RKO (cell line): ENCODE results near the gene SRRM4.

Source experiments
- DNase-seq: peaks from one replicate; pipeline ENCODE4 v3.0.0-alpha.2; 2016; ENCODE audit warnings: low spot score

SRRM4 gene

DNA sequence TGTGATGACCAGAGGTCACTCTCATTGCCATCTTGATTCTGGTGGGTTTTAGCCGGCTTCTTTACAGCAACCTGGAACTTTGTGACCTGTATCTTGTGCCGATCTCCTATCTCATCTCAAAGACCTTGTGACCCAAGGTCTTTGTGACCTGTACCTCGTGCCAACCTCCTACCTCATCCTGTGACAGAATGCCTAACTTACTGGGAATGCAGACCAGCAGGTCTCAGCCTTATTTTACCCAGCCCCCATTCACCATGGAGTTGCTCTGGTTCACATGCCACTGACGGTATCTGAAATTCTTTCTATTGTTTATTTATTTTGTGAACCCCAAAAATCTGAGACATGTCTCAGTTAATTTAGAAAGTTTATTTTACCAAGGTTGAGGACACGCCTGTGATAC is 189.9 kb downstream of the SRRM4 start:
- no peak for DNase-seq

- no peak for DNase-seq
Observed at GRCh38 chr12:119171691-119172425, 190.5 kb downstream of the SRRM4 start.

DNA sequence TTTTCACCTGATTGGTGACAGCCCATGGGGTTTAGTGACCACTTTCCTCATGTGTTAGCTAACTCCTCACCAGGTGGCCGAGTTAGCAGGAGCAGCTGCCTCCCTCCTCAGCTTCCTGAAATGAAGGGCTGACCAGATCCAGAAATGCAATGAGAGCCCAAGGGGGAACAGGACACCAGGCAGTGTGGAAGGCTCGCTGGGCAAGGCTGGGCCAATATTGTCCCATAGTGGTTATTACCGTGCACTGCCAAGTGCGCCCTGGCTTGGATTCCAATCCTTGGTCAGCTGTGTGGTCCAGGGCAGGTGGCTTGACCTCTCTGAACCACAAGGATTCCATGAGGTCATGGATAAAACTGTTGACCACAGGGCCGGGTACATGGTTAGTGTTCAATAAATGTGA is 193.7 kb downstream of the SRRM4 start:
- no peak for DNase-seq

DNA sequence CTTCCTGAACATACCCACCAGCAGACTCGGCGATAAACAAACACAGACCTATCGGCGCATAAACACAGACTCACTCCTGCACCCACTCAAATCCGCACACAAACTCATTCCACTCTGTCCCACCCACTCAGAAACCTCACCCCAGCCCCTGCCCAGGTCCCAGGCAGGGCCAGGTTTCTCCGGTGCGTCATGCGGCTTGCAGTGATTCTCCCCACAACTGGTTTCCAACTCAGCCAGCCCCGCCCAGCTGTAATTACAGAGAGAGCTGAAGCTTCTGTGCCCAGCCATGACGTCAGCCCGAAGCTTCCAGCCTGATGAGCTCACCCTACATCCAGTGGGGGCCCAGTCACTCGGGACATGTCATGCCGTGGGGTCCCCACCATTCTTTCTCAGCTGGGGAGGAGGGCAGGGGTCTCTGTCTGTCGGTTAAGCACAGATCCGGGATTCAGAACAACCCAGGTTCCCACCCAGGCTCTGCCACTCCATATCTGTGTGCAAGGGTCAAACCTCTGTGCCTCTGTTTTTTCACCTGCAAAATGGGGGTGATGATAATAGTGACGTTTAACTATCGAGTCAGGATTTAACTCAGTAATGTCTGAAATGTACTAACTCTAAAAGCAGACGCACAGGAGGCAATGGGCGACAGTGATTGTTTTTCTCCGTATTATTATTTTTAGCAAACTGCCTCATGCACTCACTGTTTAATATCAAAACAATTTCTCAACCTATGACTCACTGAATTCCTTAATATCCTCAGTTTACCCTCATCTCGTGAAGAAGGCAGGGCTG is 195.1 kb downstream of the SRRM4 start:
- DNase-seq: peak; percentile 64

DNA sequence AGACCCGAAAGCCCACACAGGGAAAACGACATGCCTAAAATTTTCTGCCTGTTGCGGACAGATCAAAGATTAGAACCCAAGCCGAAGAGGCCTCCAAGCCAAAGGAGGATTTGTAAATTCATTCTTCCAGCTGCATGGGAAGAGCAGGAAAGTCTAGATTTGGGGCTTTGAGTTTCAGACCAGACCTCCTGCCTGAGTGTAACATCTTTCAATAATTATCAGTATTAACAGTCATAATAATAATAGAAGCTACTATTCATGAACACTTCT is 195.7 kb downstream of the SRRM4 start:
- no peak for DNase-seq

GRCh38 chr12:119177724-119178380 is 196.5 kb downstream of the SRRM4 start:
- no peak for DNase-seq

GRCh38 chr12:119178544-119179334 is 197.4 kb downstream of the SRRM4 start, which contains the start of gene HSPB8:
TSS of gene HSPB8 (plus strand) at chr12:119178931. CDS start at chr12:119179313, 382 bp downstream.
- DNase-seq: no peak

DNA sequence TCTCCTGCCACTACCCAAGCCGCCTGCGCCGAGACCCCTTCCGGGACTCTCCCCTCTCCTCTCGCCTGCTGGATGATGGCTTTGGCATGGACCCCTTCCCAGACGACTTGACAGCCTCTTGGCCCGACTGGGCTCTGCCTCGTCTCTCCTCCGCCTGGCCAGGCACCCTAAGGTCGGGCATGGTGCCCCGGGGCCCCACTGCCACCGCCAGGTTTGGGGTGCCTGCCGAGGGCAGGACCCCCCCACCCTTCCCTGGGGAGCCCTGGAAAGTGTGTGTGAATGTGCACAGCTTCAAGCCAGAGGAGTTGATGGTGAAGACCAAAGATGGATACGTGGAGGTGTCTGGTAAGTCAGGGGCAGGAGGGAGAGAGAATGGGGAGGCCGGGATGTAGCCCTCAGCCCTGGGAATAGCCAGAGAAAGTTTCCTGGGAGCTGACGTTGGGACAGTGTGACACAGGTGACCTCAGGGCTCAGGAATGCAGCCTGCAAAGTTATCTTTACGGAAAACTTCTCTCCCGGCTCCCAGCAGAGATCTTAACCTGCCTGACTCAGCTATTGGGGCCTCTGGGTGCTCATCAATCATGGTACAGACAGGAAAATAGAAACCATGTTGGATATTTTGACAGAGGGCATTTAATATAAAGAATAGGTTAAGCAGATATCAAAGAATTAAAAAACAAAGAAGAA is 198.1 kb downstream of the SRRM4 start:
- peak; percentile 2 for DNase-seq

GRCh38 chr12:119180380-119181040 is 199.2 kb downstream of the SRRM4 start:
- no peak for DNase-seq

DNA sequence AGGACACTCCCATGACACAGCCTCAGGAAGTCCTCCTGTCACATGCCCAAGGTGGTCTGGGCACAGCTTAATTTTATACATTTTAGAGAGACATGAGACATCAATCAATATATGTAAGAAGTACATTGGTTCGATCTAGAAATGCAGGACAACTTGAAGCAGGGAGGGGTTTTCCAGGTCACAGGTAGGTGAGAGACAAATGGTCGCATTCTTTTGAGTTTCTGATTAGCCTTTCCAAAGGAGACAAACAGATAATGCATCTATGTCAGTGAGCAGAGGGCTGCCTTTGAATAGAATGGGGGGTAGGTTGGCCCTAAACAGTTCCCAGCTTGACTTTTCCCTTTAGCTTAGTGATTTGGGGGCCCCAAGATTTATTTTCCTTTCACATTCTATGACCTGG is 199.9 kb downstream of the SRRM4 start:
- no peak for DNase-seq

DNA sequence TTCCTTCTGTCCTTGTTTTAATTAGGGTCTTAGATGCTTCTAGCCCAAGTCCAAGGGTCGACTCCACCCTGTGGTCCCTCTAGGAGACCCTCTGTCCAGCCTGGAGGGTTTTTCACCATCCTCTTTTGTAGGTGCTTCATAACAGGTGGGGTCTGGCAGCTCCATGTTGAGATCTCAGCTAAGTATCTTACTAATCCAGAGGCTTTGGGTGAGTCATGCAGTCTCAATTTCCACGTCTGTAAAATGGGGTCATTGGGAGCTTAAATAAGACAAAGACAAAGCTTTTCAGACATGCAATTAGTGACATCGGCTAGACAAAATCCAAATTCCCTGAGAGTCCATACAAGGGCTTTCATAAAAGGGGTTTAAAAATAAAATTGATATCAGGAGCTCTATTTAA is 200.6 kb downstream of the SRRM4 start:
- no peak for DNase-seq

DNA sequence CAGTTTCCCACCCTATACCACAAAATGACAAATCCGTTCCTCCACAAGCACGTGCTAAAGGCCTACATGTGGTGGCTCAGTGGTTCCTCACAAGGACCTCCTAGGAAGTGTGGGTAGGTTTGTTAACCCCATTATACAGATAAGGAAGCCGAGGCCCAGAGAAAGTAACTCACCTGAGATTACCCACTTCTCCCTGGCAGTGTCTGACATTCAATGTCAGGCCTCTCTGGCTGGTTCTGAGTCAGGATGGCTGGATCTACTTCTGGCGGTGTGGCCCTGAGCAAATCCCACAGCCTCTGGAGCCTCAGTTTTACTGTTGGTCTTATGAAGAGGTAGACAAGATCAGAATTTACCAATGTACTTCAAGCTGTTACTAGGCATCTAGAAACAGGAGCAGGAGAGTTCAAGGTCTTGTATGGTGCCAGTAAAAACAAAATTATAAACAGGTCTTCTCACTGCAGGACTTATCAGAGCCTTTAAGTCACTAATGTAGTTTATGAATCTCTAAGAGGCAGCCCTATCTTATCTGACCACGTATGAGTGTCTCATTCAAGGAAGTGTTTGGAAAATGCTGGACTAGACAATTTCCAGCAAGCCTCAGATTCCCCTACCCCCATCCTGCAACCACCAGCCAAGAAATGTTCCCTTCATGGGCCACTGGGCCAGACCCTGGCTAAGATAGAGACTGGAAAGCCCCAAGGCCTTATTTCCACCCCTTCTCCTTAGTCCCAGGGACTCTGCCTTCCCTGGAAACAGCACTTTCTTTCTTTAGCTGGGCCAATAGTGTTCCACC is 201.6 kb downstream of the SRRM4 start:
- no peak for DNase-seq

DNA sequence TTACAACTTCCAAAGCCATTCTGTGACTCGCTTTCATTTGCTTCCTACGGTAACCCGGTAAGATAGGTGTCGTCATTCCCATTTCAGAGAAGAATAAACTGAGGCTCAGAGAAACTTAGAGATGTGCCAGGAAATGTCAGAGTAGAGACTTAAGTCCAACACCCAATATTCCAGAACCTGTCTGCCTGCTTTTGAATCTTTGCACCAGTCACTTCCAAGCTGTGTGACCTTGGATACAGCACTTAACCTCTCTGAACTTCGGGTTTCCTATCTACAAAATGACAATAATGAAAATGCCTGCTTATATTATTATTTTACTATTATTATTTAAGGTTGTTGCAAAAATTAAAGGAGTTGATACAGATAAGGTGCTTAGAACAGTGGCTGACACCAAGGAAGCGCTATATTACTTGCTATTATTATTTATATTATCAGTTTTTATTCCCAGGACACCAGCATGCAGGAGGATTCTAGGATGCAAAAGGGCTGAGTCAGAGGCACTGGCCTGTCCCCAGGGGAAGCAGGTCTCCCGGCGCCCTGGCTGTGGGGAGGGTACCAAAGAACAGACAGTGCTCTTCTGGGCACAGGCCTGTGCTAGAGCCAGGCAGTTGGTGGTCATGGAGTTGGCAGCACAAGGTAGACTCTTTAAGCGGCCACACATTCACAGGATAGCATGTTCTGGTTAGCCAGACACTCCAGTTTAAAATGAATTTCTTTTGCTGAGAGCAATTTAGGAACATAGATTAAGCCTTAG is 202.8 kb downstream of the SRRM4 start:
- DNase-seq: no peak

- no peak for DNase-seq
Observed at GRCh38 chr12:119195256-119195655, 213.9 kb downstream of the SRRM4 start.

GRCh38 chr12:119198440-119198839 is 217.1 kb downstream of the SRRM4 start:
- DNase-seq: no peak

DNA sequence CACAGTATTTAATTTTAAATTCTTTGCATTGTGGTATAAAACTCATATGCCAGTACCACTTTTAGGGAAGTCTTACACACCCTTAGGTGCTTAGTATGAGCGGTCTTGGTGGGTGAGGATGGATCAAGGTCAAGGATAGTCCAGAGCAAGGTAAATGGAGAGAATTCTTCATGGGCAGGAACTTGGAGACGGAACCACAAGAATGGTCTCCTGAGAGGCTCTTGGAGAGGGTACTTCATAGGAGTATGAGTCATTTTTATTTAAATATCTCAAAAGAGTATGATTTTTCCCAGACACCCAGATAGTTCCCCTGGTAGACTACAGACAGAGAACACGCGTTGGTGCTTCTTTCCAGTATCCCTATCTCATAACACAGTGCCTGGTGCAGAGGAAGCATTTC is 219.3 kb downstream of the SRRM4 start:
- no peak for DNase-seq

DNA sequence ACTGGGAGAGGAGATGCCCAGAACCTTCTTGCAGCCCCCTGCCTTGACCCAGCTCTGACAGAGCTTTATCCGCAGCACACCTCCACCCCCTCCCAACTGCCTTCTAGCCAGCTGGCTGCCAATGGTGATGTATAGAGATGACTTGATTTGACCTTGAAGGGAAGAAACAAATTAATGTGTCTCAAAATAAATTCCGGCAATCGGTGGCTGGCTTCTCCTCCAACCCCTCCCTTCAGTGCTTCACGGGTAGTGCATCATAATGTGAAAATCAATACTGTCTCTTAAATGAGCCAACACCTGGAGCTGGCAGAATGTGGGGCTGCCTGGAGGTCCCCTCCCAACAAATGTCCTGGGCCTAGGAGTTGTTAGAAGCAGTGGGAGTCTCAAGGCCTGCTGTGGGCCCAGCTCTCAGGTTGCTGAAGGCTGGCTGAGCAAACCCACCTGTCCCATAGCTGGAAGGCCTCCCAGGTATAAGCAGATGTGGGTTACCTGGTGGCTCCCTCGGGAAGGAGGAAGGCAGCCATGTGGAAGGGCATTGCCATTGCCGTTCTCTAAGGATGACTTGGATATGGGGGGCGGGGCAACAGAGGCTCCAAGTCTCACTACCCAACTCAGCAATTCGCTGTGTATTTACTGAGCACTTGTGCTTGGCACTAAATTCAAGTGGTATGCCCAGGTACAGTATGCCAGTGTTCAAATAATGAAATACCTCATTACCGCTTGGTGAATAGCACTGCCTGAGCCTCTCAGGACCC is 220.6 kb downstream of the SRRM4 start:
- DNase-seq: no peak

- no peak for DNase-seq
Observed at GRCh38 chr12:119202544-119202943, 221.2 kb downstream of the SRRM4 start.

- DNase-seq: no peak
Observed at GRCh38 chr12:119204131-119204530, 222.8 kb downstream of the SRRM4 start.
